NCI-H2196 treated with DMSO at 0.1 percent for 48 hours (cell line): ENCODE results near the gene KCNAB1.

ENCODE experiments used
- DNase-seq: peaks from one replicate; lab custom pipeline; 2025; ENCODE audit not compliant: unreplicated experiment; lab: John Stamatoyannopoulos, UW

Gene KCNAB1

DNA sequence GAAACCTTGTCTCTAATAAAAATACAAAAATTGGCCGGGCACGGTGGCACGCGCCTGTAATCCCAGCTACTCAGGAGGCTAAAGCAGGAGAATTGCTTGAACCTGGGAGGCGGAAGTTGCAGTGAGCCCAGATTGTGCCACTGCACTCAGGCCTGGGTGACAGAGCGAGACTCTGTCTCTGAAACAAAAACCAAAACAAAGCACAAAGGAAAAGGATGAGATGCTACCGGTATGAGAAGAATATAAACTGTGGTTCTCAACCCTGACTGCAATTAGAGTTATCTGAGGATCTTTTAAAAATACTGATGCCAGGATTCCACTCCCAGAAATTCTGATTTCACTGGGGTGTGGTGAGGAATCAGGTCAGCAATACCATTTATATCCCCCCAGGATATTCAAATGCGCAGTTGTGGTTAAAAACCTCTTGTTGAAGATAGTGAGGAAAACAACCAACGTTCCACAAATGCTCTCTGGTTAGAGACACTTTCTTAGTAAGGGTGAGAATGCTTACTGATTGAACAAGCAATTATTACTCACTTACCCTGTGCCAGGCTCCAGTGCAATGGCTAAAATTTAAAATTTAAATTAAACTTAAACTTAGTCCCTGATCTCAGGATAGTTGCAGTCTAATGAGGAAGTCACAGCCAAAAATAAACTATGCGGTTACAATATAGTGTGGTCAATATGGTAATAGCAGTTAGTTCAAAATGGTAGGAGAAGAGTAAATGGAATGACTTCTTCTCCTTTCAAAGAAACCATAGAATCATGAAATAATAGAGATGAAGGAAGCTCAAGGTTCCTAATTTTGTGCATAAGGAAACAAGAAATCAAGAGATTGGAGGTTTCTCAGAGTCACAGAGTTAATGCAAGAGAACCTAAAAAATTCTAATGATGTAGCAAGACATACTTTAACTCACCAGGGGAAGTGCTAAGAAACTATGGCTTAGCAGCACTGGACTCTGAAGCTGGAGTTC is 325.0 kb downstream of the KCNAB1 start:
- DNase-seq: no peak

DNA sequence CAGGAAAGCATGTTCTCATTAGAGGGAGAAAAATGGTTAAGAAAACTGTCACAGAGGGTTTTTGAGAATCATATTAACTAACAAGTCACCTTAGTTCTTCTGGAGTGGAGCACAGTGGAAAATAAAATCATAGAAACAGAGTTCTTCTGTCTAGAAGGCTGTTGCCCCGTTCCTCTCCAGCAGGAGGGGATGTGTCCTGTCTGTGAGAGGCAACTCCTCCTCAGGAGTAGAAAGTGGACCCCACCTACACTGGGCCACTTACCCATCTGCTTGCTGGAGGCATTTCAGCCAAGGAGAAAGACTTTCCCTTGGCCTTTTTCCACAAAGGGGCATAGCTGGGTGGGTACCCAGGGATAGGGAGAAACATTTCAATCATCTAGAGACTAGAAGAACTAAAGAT is 327.9 kb downstream of the KCNAB1 start:
- DNase-seq: no peak

DNA sequence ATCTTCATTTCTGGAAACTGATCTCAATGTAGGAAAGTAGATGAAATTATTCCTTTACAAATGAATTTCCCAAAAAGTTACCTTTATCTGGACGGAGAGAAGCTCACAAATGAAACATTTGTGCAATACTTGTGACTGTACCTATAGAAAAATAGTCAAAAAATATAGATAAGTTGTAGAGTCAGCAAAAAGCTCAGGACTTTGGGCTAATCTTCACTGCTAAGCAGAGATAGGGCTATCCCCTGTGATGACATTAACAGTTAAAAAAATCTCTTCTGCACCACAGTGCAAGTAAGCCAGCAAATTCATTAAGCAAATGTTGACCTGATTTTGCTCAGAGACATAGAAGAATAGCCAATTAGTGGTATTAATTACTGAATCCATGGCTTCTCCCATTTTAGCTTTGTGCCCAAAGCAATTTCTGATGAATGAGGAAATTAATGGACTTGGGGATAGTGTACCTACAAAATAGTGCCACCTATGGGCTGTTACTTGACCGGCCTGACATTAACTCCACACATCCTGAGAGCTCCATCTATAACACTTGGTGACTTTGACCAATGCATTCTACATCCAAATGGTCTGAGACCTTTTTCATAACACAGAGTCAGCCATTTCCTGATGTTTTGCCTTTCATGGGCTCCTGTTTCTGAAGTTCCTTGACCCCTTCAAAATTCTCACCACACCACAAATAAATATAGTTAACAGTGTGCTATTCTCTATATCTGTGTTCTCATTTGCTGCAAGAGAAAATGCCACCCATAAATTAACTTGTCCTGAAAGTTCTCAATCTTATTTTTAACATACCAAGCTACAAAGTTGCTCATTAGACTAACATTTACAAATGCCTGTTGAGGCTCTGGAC is 329.6 kb downstream of the KCNAB1 start:
- DNase-seq: no peak

DNA sequence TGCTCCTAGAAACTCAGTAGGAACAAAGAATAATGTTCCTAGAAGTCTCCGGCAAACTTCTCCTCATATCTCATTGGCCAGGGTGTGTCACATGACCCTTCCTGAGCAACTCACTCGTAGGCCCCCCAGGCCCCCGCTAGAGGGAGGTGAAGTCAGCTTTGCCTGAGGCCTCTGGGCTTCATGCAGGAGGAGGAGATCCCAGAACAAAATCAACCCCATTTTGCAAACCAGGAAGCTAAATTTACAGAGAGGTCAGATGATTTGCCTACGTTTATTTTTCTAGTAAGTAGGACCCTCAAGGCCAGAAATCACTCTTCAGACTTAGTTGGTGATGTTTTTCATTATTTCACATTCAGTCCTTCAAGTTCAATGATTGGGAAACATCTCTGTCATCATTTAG is 335.5 kb downstream of the KCNAB1 start:
- DNase-seq: no peak

DNA sequence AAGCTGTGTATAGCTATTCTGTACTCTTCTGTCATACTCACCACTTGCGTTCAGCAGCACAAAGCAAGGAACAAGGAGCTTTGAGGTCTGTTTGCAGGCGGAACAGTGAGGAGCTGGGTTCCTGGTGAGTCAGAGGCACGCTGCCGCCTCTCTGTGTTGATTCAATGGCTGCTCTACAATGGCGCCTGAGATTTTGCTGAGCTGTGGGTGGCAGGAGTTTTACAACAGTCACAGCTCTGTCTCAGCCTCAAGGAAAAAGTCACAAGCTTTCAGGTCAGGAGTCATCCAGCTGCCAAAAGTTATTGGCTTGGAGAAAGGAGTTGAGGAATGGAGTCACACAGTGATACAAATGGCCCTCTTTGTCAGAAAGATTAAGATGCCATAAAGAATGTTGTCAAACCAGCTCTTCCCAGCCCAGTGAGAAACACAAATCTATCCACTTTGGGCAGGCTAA is 336.4 kb downstream of the KCNAB1 start:
- DNase-seq: no peak

DNA sequence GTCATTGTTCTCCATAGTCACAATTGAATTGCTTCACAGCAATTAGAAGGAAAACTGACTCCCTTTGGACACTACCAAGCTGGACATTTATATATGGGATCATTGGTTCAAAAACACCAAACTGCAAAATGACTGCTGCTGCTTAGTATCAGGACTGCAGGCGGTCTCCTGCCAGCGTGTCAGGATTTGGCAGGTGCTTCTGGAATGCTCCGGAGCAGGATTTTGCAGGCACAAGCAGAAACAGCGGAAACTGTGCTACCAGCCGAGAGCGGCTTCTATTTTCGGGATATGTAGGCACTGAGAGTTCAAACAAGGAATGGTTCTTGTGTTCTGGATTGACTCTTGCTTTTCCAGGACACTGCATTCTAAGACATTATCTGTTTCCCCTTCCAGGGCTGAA is 339.1 kb downstream of the KCNAB1 start:
- DNase-seq: no peak

DNA sequence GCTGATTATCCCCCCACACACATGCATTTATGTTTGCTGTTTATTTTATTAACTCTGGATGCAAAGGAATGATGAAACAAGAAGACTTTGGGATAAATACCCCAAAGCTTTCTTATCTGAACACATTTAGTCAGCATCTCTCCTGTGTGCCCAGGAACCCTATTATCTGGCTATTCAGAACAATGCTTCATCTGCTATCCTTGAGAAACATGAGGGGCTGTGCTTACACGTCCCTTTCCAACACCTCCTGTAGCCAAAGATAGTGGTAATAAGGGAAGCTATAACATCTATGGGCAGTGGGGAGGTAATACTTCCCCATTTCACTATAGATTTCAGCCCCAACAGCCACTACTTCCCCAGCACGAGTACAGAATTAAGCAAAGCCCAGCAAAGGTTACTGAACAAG is 339.8 kb downstream of the KCNAB1 start:
- DNase-seq: no peak

DNA sequence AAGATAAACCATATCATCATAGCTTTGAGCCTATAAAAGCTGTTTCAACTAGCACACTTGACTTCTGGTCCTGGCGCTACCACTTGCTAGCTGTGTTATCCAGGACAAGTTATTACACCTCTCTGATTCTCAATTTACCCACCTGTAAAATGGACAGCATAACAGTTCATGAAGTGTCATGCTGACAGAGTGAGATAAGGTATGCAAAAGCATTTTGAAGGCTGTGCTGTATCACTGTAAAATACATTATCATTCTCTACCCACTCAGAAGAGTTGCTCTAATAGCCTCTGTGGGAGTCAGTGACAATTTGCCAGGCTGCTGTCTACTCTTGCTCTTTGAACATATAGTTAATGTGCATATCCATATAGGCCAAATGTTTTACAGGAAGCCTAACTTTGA is 341.5 kb downstream of the KCNAB1 start:
- no peak for DNase-seq

DNA sequence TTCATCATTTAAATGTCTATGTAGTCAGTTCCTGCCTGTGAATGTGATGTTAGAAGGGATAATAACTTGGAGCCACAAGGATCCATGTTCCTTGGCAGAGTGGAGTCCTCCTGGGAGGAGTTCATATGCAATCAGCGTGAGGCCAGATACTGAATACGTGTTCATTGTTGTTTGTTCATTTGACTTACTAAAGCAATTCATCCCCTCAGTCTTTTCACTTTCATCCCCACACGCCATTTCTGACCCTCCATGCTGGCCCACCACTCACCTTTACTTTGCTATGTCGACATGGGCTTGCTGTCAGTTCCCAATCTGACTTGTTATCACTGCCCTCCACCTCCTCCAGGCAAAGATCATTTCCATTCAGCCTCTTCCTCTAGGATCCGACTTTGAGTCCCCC is 342.7 kb downstream of the KCNAB1 start:
- no peak for DNase-seq

DNA sequence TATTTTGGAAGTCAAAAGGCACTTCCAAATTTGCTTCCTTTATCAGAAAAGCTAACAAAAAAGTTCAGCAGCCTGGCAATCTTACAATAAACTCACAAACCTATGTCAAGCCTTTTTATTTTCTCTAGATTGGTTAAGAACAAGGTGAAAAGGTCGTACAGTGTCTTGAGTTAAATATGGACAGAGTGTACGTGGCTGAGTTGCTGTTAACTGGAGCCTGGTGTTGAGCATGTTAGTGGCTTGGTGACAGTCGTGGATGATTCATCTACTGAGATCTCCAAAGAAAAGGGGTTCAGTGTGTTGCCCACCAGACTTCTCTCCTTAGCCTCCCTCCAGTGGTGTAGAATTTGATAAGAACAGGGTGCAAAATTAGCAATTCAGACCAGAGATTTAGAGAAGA is 344.8 kb downstream of the KCNAB1 start:
- no peak for DNase-seq

DNA sequence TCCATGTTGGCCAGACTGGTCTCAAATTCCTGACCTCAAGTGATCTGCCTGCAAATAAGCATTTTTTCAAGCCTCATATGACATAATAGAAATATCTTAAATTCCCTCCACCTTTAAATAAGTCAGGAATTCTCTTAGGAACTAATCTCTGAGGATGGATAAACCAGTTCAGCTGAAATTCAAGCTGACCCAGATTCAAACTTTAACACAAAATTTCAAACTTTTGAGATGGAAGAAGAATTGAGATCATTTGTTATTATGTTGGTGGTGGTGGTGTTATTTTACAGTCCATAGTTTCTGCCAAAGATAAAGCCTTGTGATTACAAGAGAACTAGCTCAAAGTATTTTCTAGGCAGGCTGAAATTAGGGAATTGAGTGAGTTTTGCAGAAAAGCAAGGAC is 349.1 kb downstream of the KCNAB1 start:
- DNase-seq: no peak

DNA sequence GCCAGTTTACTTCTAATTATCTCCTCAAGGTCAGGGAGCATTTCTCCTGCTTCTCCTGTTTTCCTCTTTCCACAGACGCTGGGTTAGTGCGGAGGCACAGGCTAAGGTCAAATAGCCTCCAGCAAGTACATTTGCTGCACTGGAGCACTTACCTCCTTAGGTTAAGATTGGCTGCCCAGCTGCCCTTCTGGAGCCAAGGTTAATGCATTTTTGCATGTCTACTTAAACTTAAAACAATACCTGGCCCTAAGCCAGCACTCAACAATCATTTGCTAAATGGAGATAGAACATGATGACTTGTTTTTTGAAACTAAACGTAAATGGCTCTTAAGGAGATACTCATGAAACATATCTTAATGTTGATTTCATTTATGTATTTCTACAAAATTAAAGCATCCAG is 351.1 kb downstream of the KCNAB1 start:
- no peak for DNase-seq

DNA sequence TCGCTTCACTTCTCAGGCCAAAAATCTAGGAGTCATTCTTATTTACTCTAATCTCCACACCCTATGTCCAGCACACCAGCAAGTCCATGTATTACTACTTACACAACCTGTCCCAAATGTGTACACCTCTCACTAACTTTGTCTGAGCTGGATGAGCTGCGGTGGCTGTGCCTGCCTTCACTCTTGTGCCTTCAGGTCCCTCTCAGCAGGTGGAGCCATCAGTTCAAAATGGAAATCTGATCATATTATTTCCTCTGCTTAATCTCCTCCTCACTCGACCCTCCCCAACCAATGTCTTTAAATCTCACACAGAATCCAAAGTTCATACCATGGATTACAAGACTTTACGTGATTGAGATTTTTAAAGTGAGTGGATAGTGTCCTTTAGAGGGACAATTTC is 351.8 kb downstream of the KCNAB1 start:
- no peak for DNase-seq

DNA sequence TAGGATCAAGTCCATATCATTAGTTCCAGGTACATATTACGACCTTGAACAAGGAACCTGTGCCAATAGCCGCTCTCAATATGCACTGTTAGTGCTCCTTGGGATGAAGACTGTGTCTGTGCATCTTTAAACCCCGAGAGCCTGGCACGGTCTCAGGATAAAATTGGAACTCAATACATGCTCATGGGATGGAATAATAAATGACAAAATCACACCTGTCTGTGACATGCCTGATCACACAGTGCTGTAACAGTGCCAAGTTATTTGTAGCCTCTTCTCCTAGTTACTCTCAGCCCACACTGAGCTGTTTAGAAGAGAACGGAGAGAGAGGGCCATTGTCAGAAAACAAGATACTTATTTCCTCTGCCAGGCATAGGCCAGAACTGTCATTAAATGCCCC is 352.3 kb downstream of the KCNAB1 start:
- DNase-seq: no peak

DNA sequence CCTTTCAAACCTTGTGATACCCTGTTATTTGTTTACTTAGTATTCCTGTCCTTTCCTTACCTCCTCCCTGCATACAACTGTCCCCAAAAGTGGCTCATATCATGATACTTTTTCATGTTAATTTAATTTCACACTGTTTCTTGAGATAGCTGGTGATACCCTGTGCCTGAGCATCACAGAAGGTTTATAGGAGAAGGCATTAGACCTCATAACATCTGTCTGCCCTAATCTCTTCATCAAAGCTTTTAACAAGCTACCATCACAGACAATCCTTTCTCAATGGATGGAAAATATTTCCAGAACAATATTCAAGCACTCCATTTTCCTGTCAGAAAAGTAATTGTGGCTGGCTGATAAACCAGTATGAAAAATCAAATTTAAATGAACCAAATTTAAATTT is 353.0 kb downstream of the KCNAB1 start:
- DNase-seq: no peak

DNA sequence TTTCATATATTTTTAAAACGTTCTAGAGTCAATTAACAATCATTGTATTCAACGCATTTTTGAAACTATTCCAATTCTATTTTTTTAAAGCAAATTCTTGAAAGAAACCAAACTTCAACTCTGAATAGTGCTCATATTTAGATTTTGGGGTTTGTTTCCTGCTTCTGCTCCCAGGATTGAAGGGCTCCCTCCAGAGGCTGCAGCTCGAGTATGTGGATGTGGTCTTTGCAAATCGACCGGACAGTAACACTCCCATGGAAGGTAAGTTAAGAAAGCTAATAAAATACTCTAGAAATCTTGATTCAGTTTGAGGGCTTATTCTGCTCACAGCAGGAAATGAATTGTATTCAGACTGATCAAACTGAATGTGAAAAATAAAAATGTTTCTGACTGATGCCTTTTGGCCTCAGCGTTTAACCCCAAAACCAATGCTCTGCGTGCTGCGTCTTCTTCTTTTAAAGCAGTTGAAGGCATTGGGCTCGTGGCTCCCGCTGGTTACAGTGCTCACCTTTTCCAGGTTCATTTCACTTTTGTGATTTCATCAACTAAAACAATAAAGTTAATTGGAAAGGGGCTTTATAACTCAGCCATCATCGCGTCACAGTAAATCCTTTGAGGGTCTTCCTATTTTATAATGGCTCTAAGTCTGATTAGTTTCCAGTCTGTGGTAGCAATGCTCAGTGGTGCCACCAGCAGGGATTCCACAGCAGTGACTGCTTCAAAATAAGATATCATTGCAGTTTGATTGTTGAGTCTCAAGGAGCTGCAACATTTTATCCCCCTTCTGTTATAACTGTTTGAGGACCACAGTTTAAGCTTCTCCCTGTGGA is 354.4 kb downstream of the KCNAB1 start:
- DNase-seq: no peak

DNA sequence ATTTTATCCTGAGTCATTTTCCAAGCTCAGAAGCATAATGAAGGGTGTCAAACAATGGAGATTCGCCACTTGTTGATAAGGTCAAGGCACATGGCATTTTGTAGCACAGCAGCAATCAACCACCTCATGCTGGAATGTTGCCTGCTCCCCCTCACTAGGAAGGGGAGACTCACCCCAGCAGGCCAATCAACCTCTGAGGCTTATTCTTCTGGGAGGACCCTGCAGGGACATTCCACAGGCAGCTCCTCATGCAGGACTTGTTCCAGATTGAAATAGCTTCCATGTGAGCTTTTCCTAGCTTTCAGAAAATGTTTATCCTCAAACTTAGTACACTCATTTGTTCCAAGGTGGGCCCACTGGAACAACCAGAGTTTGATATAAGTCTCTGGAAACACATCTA is 356.9 kb downstream of the KCNAB1 start:
- no peak for DNase-seq

DNA sequence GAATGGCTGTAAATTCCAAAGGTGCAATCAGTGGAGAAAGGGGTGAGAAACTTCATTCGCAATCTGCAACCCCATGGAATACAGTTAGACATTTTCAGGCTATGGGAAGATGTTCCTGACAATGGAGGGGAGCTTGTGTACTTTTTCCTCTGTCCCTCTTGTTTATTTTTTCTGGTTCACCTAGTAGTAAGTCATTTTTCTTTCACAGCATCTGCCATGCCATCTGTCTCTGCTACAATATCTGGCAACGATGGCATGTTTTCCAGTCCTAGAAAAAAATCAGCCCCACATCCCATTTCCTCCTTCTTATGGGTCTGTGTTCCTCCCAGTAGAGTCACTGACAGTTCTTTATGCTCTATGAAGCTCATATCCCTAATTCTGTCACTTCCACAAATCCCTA is 358.5 kb downstream of the KCNAB1 start:
- DNase-seq: no peak

DNA sequence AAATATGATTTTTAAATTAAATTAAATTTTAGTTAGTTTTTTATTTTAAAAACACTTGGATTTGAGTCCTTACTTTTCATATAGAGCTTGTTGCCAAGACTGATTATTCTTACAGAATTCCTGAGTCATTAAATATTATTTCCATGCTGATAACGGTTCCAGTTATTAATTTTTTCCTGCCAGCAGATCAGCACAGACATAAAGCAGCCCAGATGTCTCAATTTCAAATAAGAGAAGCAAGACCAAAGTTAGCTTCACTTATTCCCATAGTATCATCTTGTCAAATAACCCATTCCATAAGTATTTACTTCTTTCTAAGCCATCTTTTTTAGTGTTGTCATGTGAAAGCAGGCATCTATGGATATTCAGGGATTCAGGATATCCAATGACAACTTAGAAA is 359.2 kb downstream of the KCNAB1 start:
- DNase-seq: no peak

DNA sequence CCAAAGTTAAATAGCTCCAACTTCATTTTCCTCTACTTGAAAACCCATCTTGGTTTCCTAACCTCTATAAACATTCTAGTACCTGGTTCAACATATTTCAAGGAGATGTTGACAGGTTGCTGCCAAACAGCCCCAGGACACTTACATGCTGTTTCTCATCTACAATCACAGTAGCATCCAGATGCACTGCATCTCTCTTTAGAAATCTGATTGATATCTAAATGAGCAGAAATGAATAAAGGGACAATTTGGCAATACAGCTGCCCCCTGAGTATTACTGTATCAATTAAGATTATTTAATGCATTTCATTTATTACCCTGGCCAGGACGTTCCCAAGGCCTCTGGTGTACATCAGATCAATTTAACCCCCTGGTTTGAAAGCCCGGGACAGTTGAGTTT is 360.6 kb downstream of the KCNAB1 start:
- no peak for DNase-seq

DNA sequence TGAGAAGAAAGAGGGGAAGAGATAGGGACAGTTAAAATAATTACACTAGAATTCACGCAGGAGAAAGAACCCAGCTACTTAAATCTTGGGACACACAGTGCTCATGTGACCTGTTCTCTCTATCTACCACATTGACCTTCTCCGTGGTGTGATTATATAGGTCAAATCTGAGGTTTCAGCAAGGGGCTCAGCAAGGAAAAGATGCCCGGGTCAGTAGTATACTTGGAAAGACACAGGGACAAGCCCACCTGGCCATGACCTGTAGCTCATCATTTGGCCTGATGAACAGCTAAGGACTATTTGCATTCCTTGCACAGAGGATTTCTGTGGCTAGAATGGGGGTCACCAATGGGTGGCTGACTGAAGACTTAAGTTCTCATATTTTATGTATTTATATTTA is 362.6 kb downstream of the KCNAB1 start:
- DNase-seq: no peak
